ENCODE measurements around the gene KDM8. TPM values are rescaled to one million over a fixed set of nuclear protein-coding genes. Genes with fewer than 3 reads are reported as not detected.

The KDM8 gene
- total and polyA plus RNA-seq, 2 donors (not counting 3 experiments of a cell fraction or from before 2014, with no cell fraction given), result 5.1 to 8.4 TPM

GRCh38 chr16:27256861-27257260 is 53.5 kb downstream of the KDM8 start:
- intact Hi-C loops (cut with micrococcal nuclease) (no loop called here), dilution Hi-C loops (cut with MboI; ENCODE audit: extremely low pct_ligation_motif_present, low sequenced_read_pairs) (no loop called here)
- no peaks in the 10 kb centered on the region for H3K9me1 ChIP-seq (replicated peaks; ENCODE audit: control insufficient read depth, extremely low read depth, insufficient read depth, low read length)
- H2AFZ ChIP-seq (ENCODE audit: low read depth, low read length), result no peak overlapping the region
- BruUV-seq (replicated peaks), result no TSS peak
- no peaks in the 10 kb centered on the region for H3K79me2 ChIP-seq (ENCODE audit: control insufficient read depth, insufficient read depth, low read length)
- H3K27me3 ChIP-seq (ENCODE audit: control insufficient read depth in 2 of 2, insufficient read depth in 2 of 2, low read length in 2 of 2), result no peaks in the 10 kb centered on the region
- no peaks in the 10 kb centered on the region for H3K9me3 ChIP-seq (replicated peaks; ENCODE audit: control insufficient read depth, insufficient read depth, low read length)
- peaks cover 55% of the 10 kb centered on the region for H3K4me1 ChIP-seq (ENCODE audit: control insufficient read depth, extremely low read depth, insufficient read depth, low read length)
- H3K9ac ChIP-seq (replicated peaks; ENCODE audit: extremely low read depth, insufficient read depth, low read length), result no peak overlapping the region
- ChIA-PET CTCF (interaction anchor here (1.0 to 2.0 kb wide), 2 partner anchors 9 to 20 kb away, joined by 4 read pairs; no protein-coding TSS in a partner anchor), POLR2A (no interaction called here)
- TF ChIP-seq GATA2 (IDR thresholded peaks at IDR 0.05; ENCODE audit: insufficient read depth, insufficient read length, low read depth, low read length) (no peak), POLR2A (IDR thresholded peaks at IDR 0.05; ENCODE audit: low read depth, low read length) (no peak), MYC (IDR thresholded peaks at IDR 0.05; ENCODE audit: low read depth, low read length) (no peak), POLR2AphosphoS5 (IDR thresholded peaks at IDR 0.05; ENCODE audit: insufficient read depth, low read depth, low read length) (no peak), MAX (IDR thresholded peaks at IDR 0.05; ENCODE audit: insufficient read depth, insufficient read length) (no peak), FOS (IDR thresholded peaks at IDR 0.05; ENCODE audit: borderline replicate concordance, insufficient read depth, low read length) (no peak), JUN (IDR thresholded peaks at IDR 0.05; ENCODE audit: borderline replicate concordance, insufficient read depth, insufficient read length, low read depth) (no peak), EZH2 (IDR thresholded peaks at IDR 0.05; ENCODE audit: borderline replicate concordance, low read depth, low read length, severe bottlenecking) (no peak)
- TF ChIP-seq, protein P1, sequence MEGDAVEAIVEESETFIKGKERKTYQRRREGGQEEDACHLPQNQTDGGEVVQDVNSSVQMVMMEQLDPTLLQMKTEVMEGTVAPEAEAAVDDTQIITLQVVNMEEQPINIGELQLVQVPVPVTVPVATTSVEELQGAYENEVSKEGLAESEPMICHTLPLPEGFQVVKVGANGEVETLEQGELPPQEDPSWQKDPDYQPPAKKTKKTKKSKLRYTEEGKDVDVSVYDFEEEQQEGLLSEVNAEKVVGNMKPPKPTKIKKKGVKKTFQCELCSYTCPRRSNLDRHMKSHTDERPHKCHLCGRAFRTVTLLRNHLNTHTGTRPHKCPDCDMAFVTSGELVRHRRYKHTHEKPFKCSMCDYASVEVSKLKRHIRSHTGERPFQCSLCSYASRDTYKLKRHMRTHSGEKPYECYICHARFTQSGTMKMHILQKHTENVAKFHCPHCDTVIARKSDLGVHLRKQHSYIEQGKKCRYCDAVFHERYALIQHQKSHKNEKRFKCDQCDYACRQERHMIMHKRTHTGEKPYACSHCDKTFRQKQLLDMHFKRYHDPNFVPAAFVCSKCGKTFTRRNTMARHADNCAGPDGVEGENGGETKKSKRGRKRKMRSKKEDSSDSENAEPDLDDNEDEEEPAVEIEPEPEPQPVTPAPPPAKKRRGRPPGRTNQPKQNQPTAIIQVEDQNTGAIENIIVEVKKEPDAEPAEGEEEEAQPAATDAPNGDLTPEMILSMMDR (IDR thresholded peaks at IDR 0.05; ENCODE audit: extremely low read depth in 1 of 2, insufficient read depth in 1 of 2, low read depth in 1 of 2, low read length in 2 of 2), result no peak
- DNase-seq (ENCODE audit: low read depth, low spot score), result no peak
- no peak for FAIRE-seq
- H3K4me3 ChIP-seq (replicated peaks in 1 of 3; ENCODE audit: insufficient read depth in 1 of 3, low read depth in 1 of 3, low read length in 3 of 3), result no peak overlapping the region
- H3K4me2 ChIP-seq (ENCODE audit: insufficient read depth, low read length), result no peak overlapping the region
- H3K27ac ChIP-seq (ENCODE audit: insufficient read depth, low read depth, low read length), result no peak overlapping the region
- H4K20me1 ChIP-seq (replicated peaks; ENCODE audit: control insufficient read depth, extremely low read depth, insufficient read depth, low read length), result no peaks in the 10 kb centered on the region
- H3K36me3 ChIP-seq (ENCODE audit: control insufficient read depth in 2 of 2, extremely low read depth in 1 of 2, insufficient read depth in 2 of 2, low read length in 2 of 2), result no peaks in the 10 kb centered on the region
